GM21723 (cell line): ENCODE data around the gene CCDC171.

Experiments used
- ATAC-seq: cut with Tn5 transposase; IDR thresholded peaks from one replicate; pipeline ENCODE4 v1.9.1; 2021; ENCODE audit warnings: mild to moderate bottlenecking, moderate library complexity; ENCODE audit not compliant: unreplicated experiment

The CCDC171 gene

GRCh38 chr9:15867334-15867733 is 314.5 kb downstream of the CCDC171 start:
- no peak for ATAC-seq

DNA sequence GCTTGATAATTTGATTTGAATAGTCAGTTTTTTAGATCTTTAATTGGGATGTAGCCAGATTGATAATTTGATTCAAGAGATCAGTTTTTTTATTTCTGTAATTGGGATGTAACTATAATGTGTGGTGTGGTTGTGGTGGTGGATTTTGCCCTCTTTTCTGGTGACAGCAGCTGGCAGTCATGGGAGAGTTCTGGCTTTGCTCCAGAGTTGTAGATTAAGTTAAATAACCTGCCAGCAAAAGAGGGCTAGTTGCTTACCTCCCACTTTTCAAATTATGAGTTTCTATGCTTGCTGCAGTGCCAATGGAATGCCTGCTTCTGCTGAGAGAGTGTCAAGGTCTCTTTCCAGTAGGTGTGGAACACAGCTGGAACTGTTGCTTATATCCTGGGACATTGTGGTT is 315.1 kb downstream of the CCDC171 start:
- ATAC-seq: no peak

DNA sequence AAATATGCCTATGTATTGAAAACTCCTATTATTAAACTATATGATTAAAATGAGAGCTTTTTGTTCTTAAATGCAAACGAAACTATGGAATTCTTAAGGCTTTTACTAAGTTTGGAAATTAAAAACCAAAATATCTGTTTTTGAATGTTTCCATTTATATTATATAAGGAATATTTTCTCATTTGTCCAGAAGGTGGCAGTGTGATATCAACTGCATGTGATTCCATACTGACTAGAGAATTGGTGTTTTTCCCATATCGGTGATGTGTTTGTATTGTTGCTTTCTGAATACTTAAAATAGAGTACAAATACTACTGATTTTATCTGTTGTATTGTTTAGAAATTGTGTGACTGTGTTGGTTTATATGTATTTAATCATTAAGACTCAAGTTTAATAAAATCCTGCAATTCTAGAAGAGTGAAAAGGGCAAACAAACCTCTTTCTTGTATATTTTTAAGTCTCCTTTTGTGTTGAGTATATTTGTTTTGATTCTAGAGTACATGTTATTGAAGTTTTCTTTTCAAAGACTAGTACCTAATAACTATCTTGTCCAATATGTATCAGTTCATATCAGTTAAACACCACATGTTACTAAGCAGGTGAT is 320.8 kb downstream of the CCDC171 start:
- peak; percentile 59 for ATAC-seq

DNA sequence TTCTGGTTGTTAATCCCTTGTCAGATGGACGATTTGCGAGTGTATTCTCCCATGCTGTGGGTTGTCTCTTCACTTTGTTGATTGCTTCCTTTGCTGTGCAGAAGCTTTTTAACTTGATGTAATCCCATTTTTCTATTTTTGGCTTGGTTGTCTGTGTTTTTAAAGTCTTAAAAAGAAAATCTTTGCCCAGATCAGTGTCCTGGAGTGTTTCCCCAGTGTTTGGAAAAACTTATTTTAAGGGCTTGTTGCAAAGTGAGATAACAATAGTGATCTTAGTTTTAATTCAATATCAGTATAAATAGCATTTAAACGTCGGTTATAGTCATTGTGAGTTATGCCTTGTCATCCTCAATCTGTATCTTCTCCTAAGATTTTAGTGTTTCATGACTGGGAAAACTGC is 329.5 kb downstream of the CCDC171 start:
- ATAC-seq: no peak

- ATAC-seq: no peak
These were observed 330.0 kb downstream of the CCDC171 start for GRCh38 chr9:15882883-15883282.

DNA sequence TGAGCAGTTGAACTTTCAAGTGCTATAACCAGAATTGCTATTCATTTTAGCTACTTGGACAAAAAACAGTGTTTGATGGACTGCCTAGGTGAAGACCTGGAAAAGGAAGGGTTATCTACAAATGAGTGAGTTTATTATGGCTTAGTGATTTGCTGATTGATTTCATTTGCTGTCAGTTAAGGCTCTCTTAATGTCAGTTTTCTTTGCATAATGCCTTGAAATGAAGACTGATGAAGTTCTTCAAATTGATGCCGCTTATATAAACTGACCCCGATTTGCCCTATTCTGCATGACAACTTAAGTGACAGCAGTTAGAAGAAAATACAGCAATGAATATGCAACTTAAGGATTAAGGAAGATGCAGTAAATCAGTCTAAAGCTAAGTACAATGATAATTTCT is 332.6 kb downstream of the CCDC171 start:
- ATAC-seq: no peak

GRCh38 chr9:15889555-15889954 is 336.7 kb downstream of the CCDC171 start:
- no peak for ATAC-seq

GRCh38 chr9:15901572-15901971 is 348.7 kb downstream of the CCDC171 start:
- ATAC-seq: no peak

DNA sequence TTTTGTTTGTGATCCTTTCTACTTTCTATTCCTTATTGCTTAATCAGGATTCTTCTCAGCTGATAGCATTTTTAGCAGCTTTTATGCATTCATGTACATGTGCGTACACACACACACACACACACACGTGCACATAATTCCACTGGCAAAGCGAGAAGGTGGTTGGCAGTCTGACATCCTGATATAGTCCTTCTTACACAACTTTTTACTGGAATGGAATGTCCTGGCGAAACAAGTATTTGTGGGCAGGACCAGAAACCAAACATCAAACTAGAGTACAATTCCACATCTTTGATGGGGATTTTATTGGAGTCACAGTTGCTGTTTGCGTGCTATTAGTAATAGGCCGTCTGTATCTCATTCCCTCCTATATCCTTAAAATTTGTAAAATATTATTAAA is 356.5 kb downstream of the CCDC171 start:
- ATAC-seq: no peak

- ATAC-seq: no peak
These were observed 362.9 kb downstream of the CCDC171 start for GRCh38 chr9:15915711-15916110.

GRCh38 chr9:15927161-15927560 is 374.3 kb downstream of the CCDC171 start:
- no peak for ATAC-seq

DNA sequence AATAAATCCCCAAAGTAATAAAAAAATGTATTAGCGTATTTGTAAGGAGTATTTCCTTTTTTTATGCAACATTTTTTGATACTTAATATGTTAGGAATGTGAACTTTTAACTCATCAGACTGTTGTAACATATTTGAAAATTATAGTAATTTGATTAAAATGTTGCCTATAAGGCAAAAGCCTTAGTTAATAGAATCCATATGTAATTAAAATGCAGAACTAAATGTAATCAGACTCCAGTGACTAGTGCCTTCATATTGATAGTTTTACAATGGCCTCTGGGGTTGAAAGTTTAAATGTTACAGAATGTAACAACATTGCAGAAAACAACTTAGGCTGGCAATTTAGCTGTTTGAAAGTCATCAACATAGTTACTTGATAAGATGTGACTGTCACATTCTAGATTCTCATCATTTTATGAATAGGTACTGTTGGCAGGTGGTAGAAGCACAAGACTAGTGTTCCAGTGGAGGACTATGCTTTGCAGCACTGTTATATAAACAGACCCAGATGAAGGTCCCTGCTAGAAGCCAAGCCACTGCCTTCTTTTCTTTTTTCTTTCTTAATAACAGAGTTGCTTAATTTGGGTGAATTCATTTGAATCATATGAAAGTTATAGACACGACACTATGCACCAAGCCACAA is 382.9 kb downstream of the CCDC171 start:
- ATAC-seq: no peak

GRCh38 chr9:15936306-15936921 is 383.6 kb downstream of the CCDC171 start:
- no peak for ATAC-seq

GRCh38 chr9:15942831-15943424 is 390.1 kb downstream of the CCDC171 start:
- no peak for ATAC-seq

DNA sequence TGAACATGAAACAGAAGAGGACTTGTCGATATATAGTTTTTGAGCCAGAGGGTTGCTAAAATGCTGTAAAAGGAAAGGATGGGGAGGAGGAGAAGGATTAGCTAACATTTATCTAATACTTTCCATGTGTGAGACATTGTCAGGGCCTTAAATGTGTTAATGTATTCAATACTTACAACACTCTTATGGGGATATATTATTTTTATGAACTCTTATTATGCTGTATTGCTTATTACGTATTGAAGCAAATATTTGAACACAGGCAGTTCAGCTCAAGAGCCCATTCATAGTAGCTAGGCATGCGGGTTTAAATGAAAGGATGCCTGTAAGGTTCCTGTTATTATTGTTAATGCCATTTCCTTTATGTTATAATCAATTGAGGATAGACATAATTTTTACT is 391.5 kb downstream of the CCDC171 start:
- no peak for ATAC-seq

- no peak for ATAC-seq
These were observed 406.8 kb downstream of the CCDC171 start for GRCh38 chr9:15959663-15960062.

- no peak for ATAC-seq
These were observed 408.4 kb downstream of the CCDC171 start for GRCh38 chr9:15961217-15961616.

GRCh38 chr9:15965246-15965745 is 412.5 kb downstream of the CCDC171 start:
- ATAC-seq: no peak

DNA sequence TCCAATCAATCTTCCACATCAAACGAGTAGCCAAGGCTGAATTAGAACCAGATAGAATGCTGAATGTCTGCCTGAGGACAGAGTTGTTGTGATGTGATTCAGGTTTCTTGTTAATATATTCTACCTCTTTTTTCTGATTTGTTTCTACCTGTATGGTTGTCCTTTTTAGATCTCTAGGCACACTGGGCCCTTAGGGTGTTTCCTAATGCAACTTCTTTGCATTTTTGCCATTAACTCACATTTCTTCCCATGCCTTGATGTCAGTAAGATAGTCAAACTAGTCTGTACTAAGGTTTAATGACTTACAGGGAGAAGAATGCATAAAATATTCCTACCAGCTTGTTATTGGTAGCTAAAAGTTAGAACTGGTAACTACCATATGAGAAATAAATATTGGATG is 413.6 kb downstream of the CCDC171 start:
- no peak for ATAC-seq

GRCh38 chr9:15967068-15967467 is 414.2 kb downstream of the CCDC171 start:
- ATAC-seq: no peak

GRCh38 chr9:15972760-15973159 is 419.9 kb downstream of the CCDC171 start:
- ATAC-seq: no peak
